HG03565 (cell line): ENCODE data around the gene NDUFS7.
A peak's percentile ranks its signal among the peaks of the same experiment; 100 is the strongest.

Experiments
- ATAC-seq: cut with Tn5 transposase; IDR thresholded peaks from one replicate; pipeline ENCODE4 v1.9.1; 2021; ENCODE audit warnings: mild to moderate bottlenecking, moderate library complexity; ENCODE audit not compliant: unreplicated experiment

The NDUFS7 gene

GRCh38 chr19:1399745-1400144 is 16.0 kb downstream of the NDUFS7 start:
- ATAC-seq: no peak

DNA sequence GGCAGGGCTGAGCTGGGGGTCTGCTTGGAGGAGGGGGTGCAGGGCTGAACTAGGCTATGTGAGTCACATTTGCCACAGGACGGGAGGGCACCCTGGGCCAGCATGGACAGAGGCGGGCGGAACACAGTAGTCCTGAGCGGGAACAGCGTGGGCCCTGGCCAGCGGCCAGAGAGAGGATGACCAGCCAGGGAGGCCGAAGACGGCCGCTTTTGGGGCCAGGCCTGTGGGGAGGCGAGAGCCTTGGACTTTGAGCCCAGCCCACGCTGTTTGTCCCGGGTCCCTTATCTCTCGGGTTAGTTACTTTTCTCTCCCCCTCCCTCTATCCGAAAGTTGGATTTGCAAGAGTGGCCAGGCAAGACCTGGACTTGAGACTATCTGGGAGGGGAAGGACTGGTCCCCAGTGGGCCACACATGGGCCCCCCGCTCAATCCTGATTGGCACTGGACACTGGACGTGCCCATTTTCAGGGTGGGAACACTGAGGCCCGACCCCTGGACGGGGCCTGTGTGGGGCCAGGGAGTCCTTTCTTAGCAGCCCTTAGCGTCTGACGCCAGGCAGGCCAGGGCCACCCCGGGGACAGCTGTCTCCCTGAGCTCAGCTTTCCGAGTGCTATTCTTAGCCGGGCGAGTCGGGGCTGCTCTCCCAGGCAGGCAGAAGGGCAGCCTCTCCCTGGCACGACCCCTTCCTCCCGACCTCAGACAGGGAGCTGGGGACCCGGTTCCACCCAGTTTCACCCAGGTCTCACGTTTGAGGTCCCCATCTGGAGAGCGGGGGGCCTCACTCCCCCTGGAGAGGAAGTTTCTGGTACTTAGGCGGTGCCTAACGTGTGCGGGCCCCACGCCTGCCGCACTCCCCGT is 16.8 kb downstream of the NDUFS7 start:
- no peak for ATAC-seq

DNA sequence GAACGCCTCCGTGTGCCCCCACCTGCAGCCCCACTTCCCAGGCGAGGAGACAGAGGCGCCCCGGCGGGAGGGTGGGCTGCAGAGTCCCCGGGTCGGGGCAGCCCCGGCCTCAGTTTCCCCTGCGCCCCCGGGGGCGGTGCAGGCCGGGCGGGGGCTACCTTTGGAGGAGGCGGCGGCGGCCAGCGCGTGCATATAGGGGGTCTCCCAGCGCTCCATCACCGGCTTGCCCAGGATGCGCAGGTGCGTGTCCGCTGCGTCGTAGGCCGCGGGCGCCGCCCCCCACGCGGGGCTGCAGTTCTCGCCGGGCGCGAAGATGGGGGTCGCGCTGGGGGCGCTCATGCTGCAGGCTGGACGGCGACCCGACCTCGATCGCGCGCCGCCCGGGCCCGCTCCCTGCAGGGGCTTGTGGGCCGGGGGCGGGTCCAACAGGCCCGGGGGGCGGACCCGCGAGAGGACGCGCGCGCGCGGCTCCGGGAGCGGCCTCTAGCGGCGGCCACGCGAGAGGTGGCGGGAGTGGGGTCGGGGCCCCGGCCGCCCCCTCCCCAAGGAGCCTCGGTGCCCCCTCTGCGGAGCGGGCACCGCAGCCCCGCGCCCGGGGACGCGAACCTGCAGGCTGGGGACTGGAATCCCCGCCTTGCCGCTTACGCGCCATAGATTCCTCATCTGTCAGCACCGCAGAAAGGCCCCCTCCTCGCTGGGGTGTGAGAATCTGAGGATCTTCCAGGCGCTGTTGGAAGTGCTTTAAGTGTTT is 17.6 kb downstream of the NDUFS7 start, which contains the start of gene GAMT:
GAMT (minus strand) TSS at position 405 of the 751 bp plus-strand sequence; CDS start at position 339, 66 bp downstream.
- ATAC-seq: no peak

GRCh38 chr19:1401889-1402217 is 18.1 kb downstream of the NDUFS7 start:
- no peak for ATAC-seq

GRCh38 chr19:1402411-1403070 is 18.8 kb downstream of the NDUFS7 start:
- ATAC-seq: no peak

DNA sequence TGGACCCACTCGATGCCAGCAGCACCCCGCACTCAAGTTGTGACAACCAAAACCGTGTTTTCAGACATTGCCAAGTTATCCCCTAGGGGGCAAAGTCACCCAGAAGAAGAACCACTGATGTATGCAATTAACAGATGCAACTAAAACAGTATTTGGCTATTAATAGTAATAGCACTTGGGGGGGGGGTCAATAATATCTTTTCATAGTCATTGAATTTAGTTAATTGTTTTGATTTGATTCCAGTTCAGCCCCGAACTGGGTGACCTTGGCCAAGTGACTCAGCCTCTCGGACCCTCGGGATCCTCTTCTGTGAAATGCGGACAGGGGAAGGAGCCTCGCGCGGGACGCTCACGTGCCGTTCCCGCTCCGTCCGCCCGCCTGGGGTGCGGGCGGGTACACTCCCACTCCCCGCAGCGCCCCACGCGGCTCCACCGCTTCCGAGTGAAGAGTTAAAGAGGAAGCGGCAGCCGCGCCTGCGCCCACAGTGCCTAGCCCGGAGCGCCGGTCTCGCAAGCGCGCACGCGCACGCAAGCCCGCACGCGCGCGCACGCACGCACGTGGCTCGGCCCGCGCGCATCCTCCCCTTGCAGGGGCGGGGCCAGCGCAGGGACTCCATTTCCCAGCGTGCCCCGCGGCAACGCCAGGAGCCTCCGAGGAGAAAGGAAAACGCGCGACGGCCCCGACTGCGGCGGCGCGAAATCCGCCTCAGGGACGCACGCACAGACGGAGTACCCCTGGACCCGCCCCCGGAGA is 23.2 kb downstream of the NDUFS7 start:
- peak; percentile 75 for ATAC-seq

- peak; percentile 9 for ATAC-seq
These were observed 24.0 kb downstream of the NDUFS7 start, which contains the start of gene DAZAP1 for GRCh38 chr19:1407528-1408299. Gene DAZAP1, plus strand, starts transcription at chr19:1407586. Its CDS starts 188 bp downstream, at chr19:1407774.

GRCh38 chr19:1408300-1409203 is 24.8 kb downstream of the NDUFS7 start:
- ATAC-seq: no peak

- no peak for ATAC-seq
These were observed 25.7 kb downstream of the NDUFS7 start for GRCh38 chr19:1409204-1410005.

GRCh38 chr19:1410136-1410786 is 26.6 kb downstream of the NDUFS7 start:
- ATAC-seq: no peak

DNA sequence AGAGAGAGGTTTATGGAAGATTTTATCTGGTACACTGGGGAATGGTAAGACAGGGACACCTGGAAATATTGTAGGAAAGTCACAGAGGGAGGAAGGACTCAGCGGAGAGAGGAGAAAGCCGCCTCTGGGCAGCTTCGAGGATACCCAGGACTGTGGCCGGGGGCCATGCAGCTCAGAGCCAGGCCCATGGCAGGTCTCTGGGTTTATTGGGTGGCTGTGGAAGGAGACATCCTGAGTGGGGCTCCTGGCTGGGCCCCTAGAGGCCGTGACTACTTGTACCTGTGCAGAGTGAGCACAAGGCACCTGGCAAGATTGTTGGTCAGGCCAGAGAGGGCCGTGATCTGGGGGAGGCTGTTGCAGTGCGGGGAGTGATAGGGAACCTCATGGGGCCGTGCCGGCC is 27.1 kb downstream of the NDUFS7 start:
- ATAC-seq: no peak

GRCh38 chr19:1411255-1412191 is 27.8 kb downstream of the NDUFS7 start:
- no peak for ATAC-seq

DNA sequence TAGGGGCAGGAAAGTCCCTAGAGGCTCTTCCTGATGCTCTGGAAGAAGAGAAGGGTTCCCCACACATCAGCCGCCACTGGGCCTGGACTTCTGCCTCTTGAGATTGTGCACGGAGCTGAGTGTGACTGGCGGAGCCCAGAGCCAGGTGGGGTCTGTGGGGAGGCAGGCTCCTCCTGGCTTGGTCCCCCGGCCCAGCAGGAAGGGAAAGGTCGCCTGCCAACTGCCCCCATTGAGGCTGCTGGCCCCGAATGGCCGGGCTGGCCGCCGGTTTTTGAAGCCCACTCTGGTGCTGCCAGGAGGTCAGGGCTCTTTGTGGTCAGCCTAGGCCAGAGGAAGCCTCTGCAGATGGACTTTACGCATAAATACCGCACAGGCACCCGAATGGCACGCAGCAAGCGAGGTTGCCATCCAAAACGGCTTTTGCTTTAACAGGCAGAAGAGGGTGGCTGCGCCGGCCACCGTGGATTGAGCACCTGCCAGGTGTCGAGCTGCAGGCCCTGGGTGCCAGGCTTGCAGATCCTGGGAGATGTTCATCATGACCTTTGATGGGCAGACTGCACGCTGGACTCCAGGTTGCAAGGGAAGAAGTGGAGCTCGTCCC is 28.7 kb downstream of the NDUFS7 start:
- no peak for ATAC-seq

DNA sequence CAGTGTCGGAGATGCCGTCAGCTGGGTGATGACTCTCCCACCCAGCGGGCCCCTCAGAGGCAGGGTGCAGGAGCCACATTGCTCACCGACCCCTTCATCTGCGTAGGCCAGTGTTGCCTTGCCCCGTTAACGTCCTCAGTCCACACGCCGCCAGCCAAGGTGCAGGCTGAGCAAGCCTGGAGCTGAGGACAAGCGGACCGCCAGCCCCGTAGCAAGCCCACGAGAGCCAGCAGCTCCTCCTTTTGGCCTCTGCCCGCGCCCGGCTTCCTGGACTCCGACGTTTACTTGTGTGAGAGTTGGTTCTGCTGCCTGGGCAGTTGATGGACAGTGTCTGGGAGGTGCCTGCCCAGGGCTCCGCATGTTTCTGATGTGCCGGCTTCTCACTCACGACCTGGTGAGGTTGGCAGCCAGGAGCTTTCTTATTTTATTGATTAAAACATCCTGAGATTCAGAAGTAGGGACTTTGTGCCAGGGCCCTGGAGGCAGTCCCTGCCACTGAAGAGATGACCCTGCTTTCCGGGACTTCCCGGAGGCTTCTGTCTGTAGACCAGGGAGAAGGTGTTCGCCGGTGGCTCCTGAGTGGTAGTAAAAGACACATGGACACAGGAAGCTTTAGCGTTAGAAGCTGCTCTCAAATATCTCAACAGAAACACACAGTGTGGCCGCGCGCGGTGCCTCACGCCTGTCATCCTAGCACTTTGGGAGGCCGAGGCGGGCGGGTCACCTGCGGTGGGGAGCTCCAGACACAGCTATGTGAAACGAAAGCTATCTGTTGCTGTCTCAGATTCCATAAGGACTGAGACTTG is 29.5 kb downstream of the NDUFS7 start:
- no peak for ATAC-seq
